Activated CD4-positive, CD25-positive, alpha-beta regulatory T cell treated with anti-CD3 and anti-CD28 coated beads, Interleukin-2, amount 50 U/mL, for 16 hours (primary cell): ENCODE data around the gene PDIA5.

Source experiments
- DNase-seq: peaks from one replicate; pipeline ENCODE4 v3.0.0-alpha.2; 2020; ENCODE audit warnings: low read depth, low spot score

The PDIA5 gene

GRCh38 chr3:123119388-123119787 lies 52.6 kb downstream of the PDIA5 start:
- no peak for DNase-seq

- DNase-seq, result no peak
Observed at GRCh38 chr3:123119802-123120201, 53.0 kb downstream of the PDIA5 start.

GRCh38 chr3:123120573-123120972 lies 53.7 kb downstream of the PDIA5 start:
- no peak for DNase-seq

- no peak for DNase-seq
Observed at GRCh38 chr3:123122057-123122456, 55.2 kb downstream of the PDIA5 start.

GRCh38 chr3:123122525-123123315 lies 55.9 kb downstream of the PDIA5 start:
- no peak for DNase-seq

- no peak for DNase-seq
Observed at GRCh38 chr3:123123716-123124616, 57.1 kb downstream of the PDIA5 start.

- no peak for DNase-seq
Observed at GRCh38 chr3:123124971-123125370, 58.1 kb downstream of the PDIA5 start.

- DNase-seq, result no peak
Observed at GRCh38 chr3:123126031-123126430, 59.2 kb downstream of the PDIA5 start.

- no peak for DNase-seq
Observed at GRCh38 chr3:123126653-123127052, 59.8 kb downstream of the PDIA5 start.

GRCh38 chr3:123129092-123129491 lies 62.3 kb downstream of the PDIA5 start:
- no peak for DNase-seq

GRCh38 chr3:123129532-123129931 lies 62.7 kb downstream of the PDIA5 start:
- no peak for DNase-seq

- no peak for DNase-seq
Observed at GRCh38 chr3:123130079-123130750, 63.4 kb downstream of the PDIA5 start.

GRCh38 chr3:123134671-123135070 lies 67.8 kb downstream of the PDIA5 start:
- DNase-seq, result no peak

- DNase-seq, result no peak
Observed at GRCh38 chr3:123137001-123137400, 70.2 kb downstream of the PDIA5 start.

- no peak for DNase-seq
Observed at GRCh38 chr3:123138839-123139444, 72.1 kb downstream of the PDIA5 start.

GRCh38 chr3:123139522-123139921 lies 72.7 kb downstream of the PDIA5 start:
- DNase-seq, result no peak

GRCh38 chr3:123140550-123140949 lies 73.7 kb downstream of the PDIA5 start:
- DNase-seq, result no peak

- DNase-seq, result no peak
Observed at GRCh38 chr3:123141276-123141675, 74.5 kb downstream of the PDIA5 start.

- no peak for DNase-seq
Observed at GRCh38 chr3:123143669-123144411, 77.0 kb downstream of the PDIA5 start.

- no peak for DNase-seq
Observed at GRCh38 chr3:123147754-123148535, 81.1 kb downstream of the PDIA5 start.
